Measurements from ENCODE around the gene SOCS1. TPM values are rescaled to one million over a fixed set of nuclear protein-coding genes. Genes with fewer than 3 reads are reported as not detected.

The SOCS1 gene
- total RNA-seq, 1 experiment from 2014 or later, result 12.5 TPM

DNA sequence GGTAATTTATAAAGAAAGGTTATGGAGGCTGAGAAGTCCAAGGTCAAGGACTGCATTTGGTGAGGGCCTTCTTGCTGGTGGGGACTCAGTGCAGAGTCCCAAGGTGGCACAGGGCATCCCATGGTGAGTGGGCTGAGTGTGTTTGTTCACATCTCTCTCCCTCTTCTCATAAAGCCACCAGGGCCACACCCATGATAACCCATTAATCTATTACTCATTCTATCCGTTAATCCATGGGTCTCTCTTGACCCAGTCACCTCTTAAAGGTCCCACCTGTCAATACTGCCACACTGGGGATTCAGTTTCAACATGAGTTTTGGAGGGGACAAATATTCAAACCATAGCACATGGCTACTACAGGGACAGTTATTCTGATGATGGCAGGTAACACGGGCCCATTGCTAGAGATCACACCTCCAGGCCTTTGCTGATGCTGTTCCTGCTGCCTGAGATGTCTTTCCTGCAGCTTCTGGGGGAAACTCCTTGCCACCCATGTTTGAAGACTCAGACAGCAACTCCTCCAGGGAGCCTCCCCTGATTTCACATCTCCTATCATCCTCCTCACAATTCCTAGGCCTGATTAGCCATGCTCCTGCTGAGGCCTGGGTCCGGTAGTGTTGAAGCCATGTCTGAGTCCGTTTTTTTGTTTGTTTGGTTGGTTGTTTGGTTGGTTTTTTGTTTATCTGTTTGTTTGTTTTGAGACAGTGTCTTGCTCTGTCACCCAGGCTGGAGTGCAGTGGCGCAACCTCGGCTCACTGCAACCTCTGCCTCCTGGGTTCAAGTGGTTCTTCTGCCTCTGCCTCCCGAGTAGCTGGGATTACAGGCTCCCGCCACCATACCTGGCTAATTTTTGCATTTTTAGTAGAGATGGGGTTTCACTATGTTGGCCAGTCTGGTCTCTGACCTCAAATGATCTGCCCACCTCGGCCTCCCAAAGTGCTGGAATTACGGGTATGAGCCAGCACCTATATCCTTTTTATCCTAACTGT lies 16.1 kb downstream of the SOCS1 start:
- Histone ChIP-seq H3K9me3 (ENCODE audit: low read length) (no peaks in the 10 kb centered on the region), H3K9me2 (replicated peaks; ENCODE audit: low read length) (no peaks in the 10 kb centered on the region), H3K4me2 (ENCODE audit: low read length) (no peak overlapping the region), H3K36me3 (ENCODE audit: low read depth, low read length) (no peaks in the 10 kb centered on the region), H3K27me3 (ENCODE audit: low read length) (no peaks in the 10 kb centered on the region), H3K79me2 (ENCODE audit: low read length) (no peaks in the 10 kb centered on the region), H3K4me3 (ENCODE audit: low read length) (no peak overlapping the region), H4K20me1 (ENCODE audit: low read length) (no peaks in the 10 kb centered on the region), H3K27ac (ENCODE audit: low read length) (no peak overlapping the region), H2AFZ (ENCODE audit: low read length) (no peak overlapping the region), H3K9ac (ENCODE audit: low read length) (no peak overlapping the region), H3F3A (ENCODE audit: low read length, unreplicated experiment) (no peaks in the 10 kb centered on the region), H3K4me1 (ENCODE audit: insufficient read depth, low read length) (no peaks in the 10 kb centered on the region)
- POLR2A ChIA-PET (ENCODE audit: unreplicated experiment), result interaction anchor here (0.6 kb wide), 1 partner anchor 15 kb away, joined by 3 read pairs; no protein-coding TSS in a partner anchor
- no TSS peak for BruUV-seq (replicated peaks)
- ATAC-seq (no peak), DNase-seq (no peak)
- TF ChIP-seq EZH2phosphoT487 (IDR thresholded peaks at IDR 0.05; ENCODE audit: borderline replicate concordance, low read length) (no peak), EZH2 (IDR thresholded peaks at IDR 0.05; ENCODE audit: low read length, unreplicated experiment) (no peak)
- TF ChIP-seq, protein P1, sequence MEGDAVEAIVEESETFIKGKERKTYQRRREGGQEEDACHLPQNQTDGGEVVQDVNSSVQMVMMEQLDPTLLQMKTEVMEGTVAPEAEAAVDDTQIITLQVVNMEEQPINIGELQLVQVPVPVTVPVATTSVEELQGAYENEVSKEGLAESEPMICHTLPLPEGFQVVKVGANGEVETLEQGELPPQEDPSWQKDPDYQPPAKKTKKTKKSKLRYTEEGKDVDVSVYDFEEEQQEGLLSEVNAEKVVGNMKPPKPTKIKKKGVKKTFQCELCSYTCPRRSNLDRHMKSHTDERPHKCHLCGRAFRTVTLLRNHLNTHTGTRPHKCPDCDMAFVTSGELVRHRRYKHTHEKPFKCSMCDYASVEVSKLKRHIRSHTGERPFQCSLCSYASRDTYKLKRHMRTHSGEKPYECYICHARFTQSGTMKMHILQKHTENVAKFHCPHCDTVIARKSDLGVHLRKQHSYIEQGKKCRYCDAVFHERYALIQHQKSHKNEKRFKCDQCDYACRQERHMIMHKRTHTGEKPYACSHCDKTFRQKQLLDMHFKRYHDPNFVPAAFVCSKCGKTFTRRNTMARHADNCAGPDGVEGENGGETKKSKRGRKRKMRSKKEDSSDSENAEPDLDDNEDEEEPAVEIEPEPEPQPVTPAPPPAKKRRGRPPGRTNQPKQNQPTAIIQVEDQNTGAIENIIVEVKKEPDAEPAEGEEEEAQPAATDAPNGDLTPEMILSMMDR (conservative IDR thresholded peaks at IDR 0.05; ENCODE audit: low read depth, low read length), result no peak
- CTCF ChIA-PET, result no interaction called here
- intact Hi-C loops (cut with micrococcal nuclease), result no loop called here

DNA sequence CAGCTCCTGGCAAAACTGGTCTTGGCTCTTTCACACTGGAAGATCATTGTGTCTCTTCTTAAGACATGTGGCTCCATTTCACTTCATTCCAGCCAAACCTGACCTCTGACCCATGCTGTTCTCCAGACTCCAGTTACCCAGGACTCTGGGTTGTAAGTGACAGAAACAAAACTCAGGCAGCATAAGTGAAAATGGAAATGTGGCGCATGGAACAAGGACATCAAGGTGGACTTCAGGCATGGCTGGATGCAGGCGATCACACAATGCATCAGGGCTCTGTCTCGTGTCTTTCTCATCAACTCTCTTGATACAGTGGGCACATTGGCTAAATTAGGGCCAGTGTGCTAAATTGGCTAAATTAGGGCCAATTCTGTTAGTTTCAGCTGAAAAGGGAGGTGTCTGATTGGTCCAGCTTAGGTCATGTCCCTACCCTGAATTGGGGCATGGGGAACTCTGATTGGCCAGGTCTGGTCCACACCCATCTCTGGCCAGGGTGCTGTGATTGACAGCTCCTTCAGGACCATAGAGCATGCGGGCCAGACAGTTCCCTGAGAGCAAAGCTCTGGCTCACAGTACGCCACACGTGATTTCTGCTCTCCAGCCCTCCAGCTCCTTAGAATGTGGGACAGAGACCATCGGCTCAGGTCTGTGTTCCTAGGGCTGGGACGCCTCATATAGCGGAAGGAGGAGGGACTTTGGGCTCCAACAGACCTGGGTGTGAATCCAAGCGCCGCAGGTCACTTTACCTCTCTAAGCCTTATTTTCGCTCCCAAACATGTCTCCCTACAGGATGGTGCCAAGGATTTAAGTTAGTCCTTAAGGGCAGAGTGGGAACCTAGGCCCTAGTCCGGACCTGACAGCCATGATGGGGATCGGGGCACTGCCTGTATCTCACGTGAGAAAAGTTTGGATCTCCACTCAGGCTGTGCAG lies 17.5 kb downstream of the SOCS1 start:
- DNase-seq (no peak), ATAC-seq (no peak)
- TF ChIP-seq EZH2phosphoT487 (IDR thresholded peaks at IDR 0.05; ENCODE audit: borderline replicate concordance, low read length) (no peak), EZH2 (IDR thresholded peaks at IDR 0.05; ENCODE audit: low read length, unreplicated experiment) (no peak)
- TF ChIP-seq, protein P1 (conservative IDR thresholded peaks at IDR 0.05; ENCODE audit: low read depth, low read length), result no peak
- Histone ChIP-seq H4K20me1 (ENCODE audit: low read length) (no peaks in the 10 kb centered on the region), H3K36me3 (ENCODE audit: low read depth, low read length) (no peaks in the 10 kb centered on the region), H3K4me2 (ENCODE audit: low read length) (no peak overlapping the region), H3K4me3 (ENCODE audit: low read length) (no peak overlapping the region), H3K79me2 (ENCODE audit: low read length) (no peaks in the 10 kb centered on the region), H3K9ac (ENCODE audit: low read length) (no peak overlapping the region), H3K9me2 (replicated peaks; ENCODE audit: low read length) (no peaks in the 10 kb centered on the region), H3K4me1 (ENCODE audit: insufficient read depth, low read length) (no peaks in the 10 kb centered on the region), H3K9me3 (ENCODE audit: low read length) (no peaks in the 10 kb centered on the region), H2AFZ (ENCODE audit: low read length) (no peak overlapping the region), H3F3A (ENCODE audit: low read length, unreplicated experiment) (no peaks in the 10 kb centered on the region), H3K27ac (ENCODE audit: low read length) (no peak overlapping the region), H3K27me3 (ENCODE audit: low read length) (no peaks in the 10 kb centered on the region)
- POLR2A ChIA-PET (ENCODE audit: unreplicated experiment), result no interaction called here
- CTCF ChIA-PET, result interaction anchor here (0.6 kb wide), 1 partner anchor 39 kb away, joined by 3 read pairs; no protein-coding TSS in a partner anchor
- intact Hi-C loops (cut with micrococcal nuclease), result no loop called here
- no TSS peak for BruUV-seq (replicated peaks)

Measured in PC-3 (cell line).